Neuronal stem cell (in vitro differentiated cells): Measurements from ENCODE around the gene ATP2B1.

Experiments used
- DNase-seq: peaks from one replicate; pipeline ENCODE4 v3.0.0-alpha.2; 2013; ENCODE audit warnings: low spot score
- H2AFZ ChIP-seq: one replicate; pipeline ENCODE4 v1.6.1; 2013; ENCODE audit warnings: mild to moderate bottlenecking, low read length, inconsistent platforms
- H2AK5ac ChIP-seq: 2 replicates; pipeline ENCODE4 v1.6.1; 2013; ENCODE audit warnings: low read depth, mild to moderate bottlenecking, inconsistent platforms, low read length, moderate library complexity, mixed read lengths
- H2BK120ac ChIP-seq: 2 replicates; pipeline ENCODE4 v1.6.1; 2013; ENCODE audit warnings: low read depth, mild to moderate bottlenecking, inconsistent platforms, low read length, moderate library complexity, mixed read lengths
- H2BK12ac ChIP-seq: one replicate; pipeline ENCODE4 v1.6.1; 2013; ENCODE audit warnings: low read length, inconsistent platforms
- H2BK15ac ChIP-seq: 2 replicates; pipeline ENCODE4 v1.6.1; 2013; ENCODE audit warnings: mild to moderate bottlenecking, low read length, inconsistent platforms, mixed read lengths
- H2BK5ac ChIP-seq: one replicate; pipeline ENCODE4 v1.6.1; 2013; ENCODE audit warnings: inconsistent platforms, mild to moderate bottlenecking, low read length, moderate library complexity
- H3K14ac ChIP-seq: one replicate; pipeline ENCODE4 v1.6.1; 2013; ENCODE audit warnings: low read length, inconsistent platforms
- H3K18ac ChIP-seq: 2 replicates; pipeline ENCODE4 v1.6.1; 2013; ENCODE audit warnings: low read length, inconsistent platforms
- H3K23ac ChIP-seq: 2 replicates; pipeline ENCODE4 v1.6.1; 2013; ENCODE audit warnings: low read depth, mild to moderate bottlenecking, mixed read lengths, low read length, inconsistent platforms; ENCODE audit not compliant: poor library complexity
- H3K27ac ChIP-seq: replicated peaks from 3 replicates; pipeline ENCODE4 v1.5.1; 2013; ENCODE audit warnings: low read length, inconsistent platforms
- H3K27me3 ChIP-seq, 3 experiments: 2 replicates each; pipeline ENCODE4 v1.6.1; 2013; ENCODE audit warnings: low read length in 3 of 3, mild to moderate bottlenecking in 2 of 3, inconsistent platforms in 1 of 3, low read depth in 1 of 3, mixed read lengths in 1 of 3, moderate library complexity in 1 of 3; ENCODE audit not compliant: control insufficient read depth in 3 of 3, insufficient read depth in 3 of 3
- H3K36me3 ChIP-seq, 2 donors: replicated peaks in 1 of 2; 2 replicates each; pipeline ENCODE4 v1.6.1; 2013; ENCODE audit warnings: low read length in 2 of 2; ENCODE audit not compliant: control insufficient read depth in 2 of 2, insufficient read depth in 2 of 2
- H3K4ac ChIP-seq: 2 replicates; pipeline ENCODE4 v1.6.1; 2013; ENCODE audit warnings: inconsistent platforms, mild to moderate bottlenecking, low read length, moderate library complexity
- H3K4me1 ChIP-seq, 2 donors: 1 replicate in 1 of 2; 2 replicates in 1 of 2; pipeline ENCODE4 v1.6.1; 2013; ENCODE audit warnings: low read length in 2 of 2, low read depth in 1 of 2; ENCODE audit not compliant: control insufficient read depth in 2 of 2, insufficient read depth in 1 of 2
- H3K4me2 ChIP-seq: one replicate; pipeline ENCODE4 v1.6.1; 2013; ENCODE audit warnings: mild to moderate bottlenecking, low read length, inconsistent platforms; ENCODE audit not compliant: insufficient read depth, poor library complexity, severe bottlenecking
- H3K4me3 ChIP-seq, 2 donors: 2 replicates each; pipeline ENCODE4 v1.5.1; 2013; ENCODE audit warnings: low read length in 2 of 2, mild to moderate bottlenecking in 2 of 2, inconsistent platforms in 1 of 2, moderate library complexity in 1 of 2
- H3K79me1 ChIP-seq: one replicate; pipeline ENCODE4 v1.6.1; 2013; ENCODE audit warnings: low read depth, mild to moderate bottlenecking, inconsistent platforms, low read length, moderate library complexity
- H3K9ac ChIP-seq: one replicate; pipeline ENCODE4 v1.6.1; 2013; ENCODE audit warnings: mild to moderate bottlenecking, low read depth, low read length, inconsistent platforms; ENCODE audit not compliant: poor library complexity
- H3K9me3 ChIP-seq, 2 donors: replicated peaks in 1 of 2; 2 replicates each; pipeline versions ENCODE3 to v1.6.1; 2013; ENCODE audit warnings: low read length in 2 of 2, mild to moderate bottlenecking in 2 of 2, inconsistent platforms in 1 of 2, low read depth in 1 of 2, mixed read lengths in 1 of 2, moderate library complexity in 1 of 2; ENCODE audit not compliant: control insufficient read depth in 2 of 2, insufficient read depth in 1 of 2
- H4K8ac ChIP-seq: one replicate; pipeline ENCODE4 v1.6.1; 2013; ENCODE audit warnings: low read depth, mild to moderate bottlenecking, inconsistent platforms, low read length, moderate library complexity
- H4K91ac ChIP-seq: one replicate; pipeline ENCODE4 v1.6.1; 2013; ENCODE audit warnings: low read length, low read depth, mild to moderate bottlenecking, inconsistent platforms; ENCODE audit not compliant: poor library complexity
- WGBS, 2 donors: extraction: QIAGEN DNeasy Blood & Tissue Kit; methylation state at CpG; one replicate each; pipeline ENCODE4 v1.1.7; 2013; ENCODE audit warnings: missing lambda C conversion rate in 2 of 2, mixed read lengths in 1 of 2; ENCODE audit not compliant: insufficient read length in 2 of 2, insufficient replicate concordance in 1 of 2; ENCODE audit errors: extremely low coverage in 2 of 2; 5-methylcytosine and 5-hydroxymethylcytosine counted together

Gene ATP2B1

DNA sequence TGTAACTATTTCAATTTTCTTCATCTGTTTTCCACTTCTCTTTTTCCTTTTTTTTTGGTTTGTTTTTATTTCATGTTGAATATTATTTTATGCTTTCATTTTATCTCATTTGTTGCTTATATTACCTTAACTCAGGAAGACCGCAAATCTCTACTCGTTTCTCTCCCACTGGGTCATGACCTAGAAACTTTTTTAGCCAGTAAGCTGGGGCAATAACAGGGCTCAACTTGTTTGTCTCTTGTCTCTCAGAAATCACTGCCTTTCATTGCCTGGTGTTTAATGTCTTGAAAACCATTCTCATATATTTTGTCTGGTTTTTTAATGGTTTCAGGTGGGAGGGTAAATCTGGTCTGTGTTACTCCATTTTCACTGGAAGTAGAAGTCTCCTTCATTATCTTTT lies 36.6 kb upstream of the ATP2B1 start:
- Histone ChIP-seq H3K27me3 (no peaks in the 10 kb centered on the region), H3K9ac (no peak overlapping the region), H3K27ac (no peak overlapping the region), H3K79me1 (no peaks in the 10 kb centered on the region), H3K9me3 (no peaks in the 10 kb centered on the region), H3K4ac (no peak overlapping the region), H4K8ac (no peak overlapping the region), H2BK12ac (no peak overlapping the region), H3K36me3 (no peaks in the 10 kb centered on the region), H3K4me1 (no peaks in the 10 kb centered on the region), H2AFZ (no peak overlapping the region), H3K14ac (no peak overlapping the region), H3K18ac (no peak overlapping the region), H2BK15ac (no peak overlapping the region), H2AK5ac (no peak overlapping the region), H3K23ac (no peak overlapping the region), H3K4me3 (no peak overlapping the region), H3K4me2 (no peak overlapping the region), H2BK120ac (no peak overlapping the region), H2BK5ac (no peak overlapping the region), H4K91ac (no peak overlapping the region)
- no CpG with 5 or more reads among the region's 2 CpGs for WGBS, 2 donors
- DNase-seq, result no peak

DNA sequence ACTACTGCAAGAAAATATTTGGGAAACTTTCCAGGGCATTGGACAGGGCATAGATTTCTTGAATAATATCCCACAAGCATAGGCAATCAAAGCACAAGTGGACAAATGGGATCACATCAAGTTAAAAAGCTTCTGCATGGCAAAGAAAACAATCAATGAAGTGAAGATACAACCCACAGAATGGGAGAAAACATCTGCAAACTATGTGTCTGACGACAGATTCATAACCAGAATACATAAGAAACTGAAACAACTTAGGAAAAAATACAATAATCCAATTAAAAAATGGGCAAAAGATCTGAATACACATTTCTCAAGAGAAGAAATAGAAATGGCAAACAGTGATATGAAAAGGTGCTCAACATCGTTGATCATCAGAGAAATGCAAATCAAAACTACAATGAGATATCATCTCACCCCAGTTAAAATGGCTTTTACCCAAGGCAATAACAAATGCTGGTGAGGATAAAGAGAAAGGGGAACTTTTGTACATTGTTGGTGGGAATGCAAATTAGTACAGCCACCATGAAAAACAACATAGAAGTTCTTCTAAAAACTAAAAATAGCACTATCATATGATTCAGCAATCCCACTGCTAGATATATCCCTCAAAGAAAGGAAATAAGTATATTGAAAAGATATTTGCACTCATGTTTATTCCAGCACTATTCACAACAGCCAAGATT lies 33.8 kb upstream of the ATP2B1 start:
- no peaks in the 10 kb centered on the region for H3K79me1 ChIP-seq
- H3K4ac ChIP-seq, result no peak overlapping the region
- H3K18ac ChIP-seq, result no peak overlapping the region
- H3K4me3 ChIP-seq, result no peak overlapping the region
- H3K9ac ChIP-seq, result no peak overlapping the region
- no peak overlapping the region for H3K23ac ChIP-seq
- H2BK120ac ChIP-seq, result no peak overlapping the region
- H2BK12ac ChIP-seq, result no peak overlapping the region
- no CpG with 5 or more reads among the region's 2 CpGs for WGBS, 2 donors
- H3K9me3 ChIP-seq, result no peaks in the 10 kb centered on the region
- no peak overlapping the region for H2BK5ac ChIP-seq
- H3K36me3 ChIP-seq, result no peaks in the 10 kb centered on the region
- H4K8ac ChIP-seq, result no peak overlapping the region
- no peak overlapping the region for H3K27ac ChIP-seq
- H2BK15ac ChIP-seq, result no peak overlapping the region
- no peak overlapping the region for H3K4me2 ChIP-seq
- H2AK5ac ChIP-seq, result no peak overlapping the region
- no peak overlapping the region for H4K91ac ChIP-seq
- no peak overlapping the region for H2AFZ ChIP-seq
- no peak overlapping the region for H3K14ac ChIP-seq
- no peaks in the 10 kb centered on the region for H3K4me1 ChIP-seq
- no peak for DNase-seq
- H3K27me3 ChIP-seq, result no peaks in the 10 kb centered on the region

DNA sequence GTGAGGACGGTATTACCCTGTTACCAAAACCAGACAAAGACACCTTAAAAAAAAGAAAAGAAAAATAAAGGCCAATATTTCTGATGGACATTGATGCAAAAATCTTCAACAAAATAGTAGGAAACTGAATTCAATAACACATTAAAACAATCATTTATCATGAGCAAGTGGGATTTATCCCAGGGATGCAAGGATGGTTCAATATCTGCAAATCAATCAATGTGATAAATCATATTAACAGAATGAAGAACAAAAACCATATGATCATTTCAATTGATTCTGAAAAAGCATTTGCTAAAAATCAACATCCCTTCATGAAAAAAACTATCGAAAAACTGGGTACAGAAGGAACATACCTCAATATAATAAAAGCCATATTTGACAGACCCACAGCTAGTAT lies 32.3 kb upstream of the ATP2B1 start:
- Histone ChIP-seq H2BK15ac (no peak overlapping the region), H2AK5ac (no peak overlapping the region), H3K9me3 (no peaks in the 10 kb centered on the region), H3K27me3 (no peaks in the 10 kb centered on the region), H3K4me2 (no peak overlapping the region), H3K4me3 (no peak overlapping the region), H2BK5ac (no peak overlapping the region), H3K79me1 (no peaks in the 10 kb centered on the region), H3K27ac (no peak overlapping the region), H3K14ac (no peak overlapping the region), H2BK12ac (no peak overlapping the region), H3K4me1 (no peaks in the 10 kb centered on the region), H3K4ac (no peak overlapping the region), H3K9ac (no peak overlapping the region), H3K36me3 (no peaks in the 10 kb centered on the region), H4K8ac (no peak overlapping the region), H2AFZ (no peak overlapping the region), H3K23ac (no peak overlapping the region), H2BK120ac (no peak overlapping the region), H3K18ac (no peak overlapping the region), H4K91ac (no peak overlapping the region)
- no CpG with 5 or more reads among the region's 2 CpGs for WGBS, 2 donors
- no peak for DNase-seq

- H2AK5ac ChIP-seq, result no peak overlapping the region
- H3K4me3 ChIP-seq, result no peak overlapping the region
- H2BK12ac ChIP-seq, result no peak overlapping the region
- H3K36me3 ChIP-seq, result no peaks in the 10 kb centered on the region
- no peak overlapping the region for H2BK120ac ChIP-seq
- no peak overlapping the region for H2AFZ ChIP-seq
- no peak overlapping the region for H3K9ac ChIP-seq
- H3K4me2 ChIP-seq, result no peak overlapping the region
- H4K91ac ChIP-seq, result no peak overlapping the region
- no peak overlapping the region for H3K18ac ChIP-seq
- no peak overlapping the region for H3K27ac ChIP-seq
- H3K4ac ChIP-seq, result no peak overlapping the region
- no peak overlapping the region for H3K23ac ChIP-seq
- no peaks in the 10 kb centered on the region for H3K9me3 ChIP-seq
- WGBS, 2 donors, result no CpG with 5 or more reads among the region's 1 CpG
- no peaks in the 10 kb centered on the region for H3K79me1 ChIP-seq
- H2BK5ac ChIP-seq, result no peak overlapping the region
- H3K4me1 ChIP-seq, result no peaks in the 10 kb centered on the region
- H3K27me3 ChIP-seq, result no peaks in the 10 kb centered on the region
- H4K8ac ChIP-seq, result no peak overlapping the region
- no peak for DNase-seq
- H3K14ac ChIP-seq, result no peak overlapping the region
- H2BK15ac ChIP-seq, result no peak overlapping the region
Observed at GRCh38 chr12:89736995-89737394, 28.4 kb upstream of the ATP2B1 start.
